Fibroblast of villous mesenchyme (primary cell): Measurements from ENCODE around the gene GPR150. TPM values are rescaled to one million over a fixed set of nuclear protein-coding genes. Genes with fewer than 3 reads are reported as not detected.

Source experiments
- DNase-seq: peaks from one replicate; pipeline ENCODE4 v3.0.0-alpha.2; 2010; ENCODE audit warnings: low read depth
- H3K4me3 ChIP-seq: 2 replicates; pipeline ENCODE4 v1.5.1; 2011; ENCODE audit warnings: low read depth, mild to moderate bottlenecking, low read length
- total RNA-seq: library from RNA; depleted of rRNA; stranded (reverse); fragments of >200 nt; gene quantifications from 2 replicates; pipeline ENCODE4 v1.2.3, GENCODE V29; 2012
- TF ChIP-seq, protein P1 (sequence below): IDR thresholded peaks from 2 replicates; pipeline ENCODE4 v1.5.1; 2012; ENCODE audit warnings: low read depth, mild to moderate bottlenecking, low read length; ENCODE audit not compliant: insufficient read depth

GPR150 gene
- total RNA-seq = 0.32 and 0.43 TPM in 2 replicates

DNA sequence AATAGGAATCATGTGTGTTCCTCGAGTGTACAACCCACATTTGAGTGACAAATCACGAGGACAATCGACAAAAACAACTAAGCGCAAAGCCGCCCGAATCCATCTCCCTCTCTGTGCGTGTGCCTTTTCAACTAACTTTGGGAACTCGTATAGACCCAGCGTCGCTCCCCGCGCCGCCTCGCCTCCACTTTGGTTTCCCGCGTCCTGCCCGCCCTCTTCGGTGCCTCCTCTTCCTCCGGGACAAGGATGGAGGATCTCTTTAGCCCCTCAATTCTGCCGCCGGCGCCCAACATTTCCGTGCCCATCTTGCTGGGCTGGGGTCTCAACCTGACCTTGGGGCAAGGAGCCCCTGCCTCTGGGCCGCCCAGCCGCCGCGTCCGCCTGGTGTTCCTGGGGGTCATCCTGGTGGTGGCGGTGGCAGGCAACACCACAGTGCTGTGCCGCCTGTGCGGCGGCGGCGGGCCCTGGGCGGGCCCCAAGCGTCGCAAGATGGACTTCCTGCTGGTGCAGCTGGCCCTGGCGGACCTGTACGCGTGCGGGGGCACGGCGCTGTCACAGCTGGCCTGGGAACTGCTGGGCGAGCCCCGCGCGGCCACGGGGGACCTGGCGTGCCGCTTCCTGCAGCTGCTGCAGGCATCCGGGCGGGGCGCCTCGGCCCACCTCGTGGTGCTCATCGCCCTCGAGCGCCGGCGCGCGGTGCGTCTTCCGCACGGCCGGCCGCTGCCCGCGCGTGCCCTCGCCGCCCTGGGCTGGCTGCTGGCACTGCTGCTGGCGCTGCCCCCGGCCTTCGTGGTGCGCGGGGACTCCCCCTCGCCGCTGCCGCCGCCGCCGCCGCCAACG lies at the start of gene GPR150:
TSS of gene GPR150 (plus strand) at position 58 of the 840 bp plus-strand sequence. CDS start at position 247, 189 bp downstream.
- peak; percentile 42 for DNase-seq
- TF ChIP-seq, protein P1, sequence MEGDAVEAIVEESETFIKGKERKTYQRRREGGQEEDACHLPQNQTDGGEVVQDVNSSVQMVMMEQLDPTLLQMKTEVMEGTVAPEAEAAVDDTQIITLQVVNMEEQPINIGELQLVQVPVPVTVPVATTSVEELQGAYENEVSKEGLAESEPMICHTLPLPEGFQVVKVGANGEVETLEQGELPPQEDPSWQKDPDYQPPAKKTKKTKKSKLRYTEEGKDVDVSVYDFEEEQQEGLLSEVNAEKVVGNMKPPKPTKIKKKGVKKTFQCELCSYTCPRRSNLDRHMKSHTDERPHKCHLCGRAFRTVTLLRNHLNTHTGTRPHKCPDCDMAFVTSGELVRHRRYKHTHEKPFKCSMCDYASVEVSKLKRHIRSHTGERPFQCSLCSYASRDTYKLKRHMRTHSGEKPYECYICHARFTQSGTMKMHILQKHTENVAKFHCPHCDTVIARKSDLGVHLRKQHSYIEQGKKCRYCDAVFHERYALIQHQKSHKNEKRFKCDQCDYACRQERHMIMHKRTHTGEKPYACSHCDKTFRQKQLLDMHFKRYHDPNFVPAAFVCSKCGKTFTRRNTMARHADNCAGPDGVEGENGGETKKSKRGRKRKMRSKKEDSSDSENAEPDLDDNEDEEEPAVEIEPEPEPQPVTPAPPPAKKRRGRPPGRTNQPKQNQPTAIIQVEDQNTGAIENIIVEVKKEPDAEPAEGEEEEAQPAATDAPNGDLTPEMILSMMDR = no peak
- peak within 1 kb of the TSS; percentile 63 for H3K4me3 ChIP-seq

DNA sequence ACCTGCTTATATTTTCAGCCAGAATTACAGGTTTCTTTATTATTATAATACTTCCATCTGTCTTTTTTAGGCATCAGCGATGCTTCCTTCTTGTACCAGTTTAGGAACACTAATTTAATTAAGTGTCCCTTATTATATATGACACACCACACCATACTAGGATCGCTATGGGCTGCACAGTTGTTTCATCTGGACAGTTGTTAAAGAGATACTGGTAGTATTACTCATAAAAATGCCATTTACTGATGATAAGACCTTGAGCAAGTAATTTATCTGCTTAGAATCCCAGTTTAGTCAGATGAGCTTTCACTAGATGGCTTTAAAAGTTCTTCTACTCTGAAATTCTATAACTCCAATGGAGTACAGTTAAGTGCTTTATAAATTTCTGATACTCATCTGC lies 47.9 kb upstream of the GPR150 start:
- TF ChIP-seq, protein P1 = no peak
- DNase-seq = peak; percentile 28
- no peak overlapping the region for H3K4me3 ChIP-seq

DNA sequence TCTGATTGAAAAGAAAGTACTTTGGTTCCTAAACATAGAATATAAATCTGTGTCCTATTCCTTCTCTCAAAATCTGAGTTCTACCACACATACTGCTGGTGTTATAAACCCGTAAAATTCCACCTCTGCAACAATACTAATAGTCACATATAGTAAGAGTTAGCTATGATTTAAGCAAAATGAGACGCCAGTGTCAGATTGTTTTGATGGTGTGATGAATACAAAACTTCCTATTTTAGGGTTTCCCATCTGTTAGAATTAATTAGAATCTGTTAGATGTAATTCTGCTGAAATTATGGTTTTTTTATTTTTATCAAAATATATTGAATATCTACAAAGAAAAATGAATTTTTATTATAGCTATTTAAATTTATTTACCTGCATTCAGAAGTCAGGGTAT lies 38.3 kb upstream of the GPR150 start:
- TF ChIP-seq, protein P1 = no peak
- H3K4me3 ChIP-seq = no peak overlapping the region
- DNase-seq = no peak

DNA sequence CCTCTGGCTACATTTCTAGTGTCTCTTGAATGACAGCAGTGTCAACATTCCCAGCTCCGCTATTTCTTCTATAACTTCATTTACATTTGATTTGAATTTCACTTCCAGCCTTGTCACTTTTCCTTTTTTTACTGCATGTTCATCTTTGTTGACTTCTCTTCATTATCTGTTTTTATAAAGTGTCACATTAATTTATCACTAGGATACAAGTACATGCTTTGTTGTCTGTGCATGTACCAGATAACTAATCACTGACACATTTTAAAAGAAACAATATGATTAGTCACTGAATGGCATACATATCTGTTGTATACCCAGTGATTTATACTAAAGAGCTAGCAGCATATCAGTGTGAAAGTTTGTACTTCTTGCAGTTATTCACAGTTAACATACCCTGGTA lies 35.9 kb upstream of the GPR150 start:
- TF ChIP-seq, protein P1 = no peak
- H3K4me3 ChIP-seq = no peak overlapping the region
- no peak for DNase-seq

DNA sequence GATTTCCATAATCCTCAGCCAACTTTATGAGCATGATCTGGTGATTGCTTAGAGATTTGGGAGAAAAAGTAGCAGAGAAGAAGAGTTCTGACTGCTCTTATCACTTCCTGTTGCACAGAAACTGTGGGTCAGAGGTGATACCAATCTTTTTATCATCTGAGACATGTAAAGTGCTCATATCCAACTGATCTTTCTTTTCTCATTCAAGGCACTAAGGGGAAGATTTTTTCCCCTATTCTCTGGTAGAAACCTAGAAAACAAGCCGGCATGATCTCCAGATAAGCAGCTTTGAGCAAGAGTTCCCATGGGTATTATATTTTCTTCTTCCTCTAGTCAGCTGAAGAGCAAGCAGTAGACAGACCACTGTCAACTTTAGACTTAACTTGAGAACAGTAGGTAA lies 29.0 kb upstream of the GPR150 start:
- no peak overlapping the region for H3K4me3 ChIP-seq
- DNase-seq = peak; percentile 26
- TF ChIP-seq, protein P1 = no peak

DNA sequence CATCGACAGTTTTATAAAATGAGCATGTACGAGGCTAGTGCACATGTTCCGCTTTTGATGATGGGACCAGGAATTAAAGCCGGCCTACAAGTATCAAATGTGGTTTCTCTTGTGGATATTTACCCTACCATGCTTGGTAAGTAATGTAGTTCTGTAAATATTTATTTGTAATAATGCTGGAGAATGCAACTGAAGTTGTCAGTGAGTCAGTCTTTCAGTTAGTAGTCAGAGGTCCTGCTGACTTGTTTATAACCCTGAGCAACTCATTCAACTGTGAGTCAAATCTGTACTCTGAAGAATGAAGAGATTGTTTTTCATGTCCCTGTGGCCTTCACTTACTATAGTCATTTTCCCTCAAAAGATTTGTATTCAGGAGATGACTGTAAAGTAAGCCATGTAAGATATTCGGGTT lies 28.4 kb upstream of the GPR150 start:
- no peak overlapping the region for H3K4me3 ChIP-seq
- DNase-seq = peak; percentile 66
- TF ChIP-seq, protein P1 = no peak
